Activated CD8-positive, alpha-beta memory T cell treated with anti-CD3 and anti-CD28 coated beads for 36 hours (primary cell): Measurements from ENCODE around the gene MAN2A1. TPM values are rescaled to one million over a fixed set of nuclear protein-coding genes. Genes with fewer than 3 reads are reported as not detected.

Experiments used
- CTCF ChIA-PET: fragments of 350-600 bp; sonication (Branson Sonifier 250); formaldehyde crosslinking; loops from one replicate; lab custom pipeline; 2021; ENCODE audit warnings: antibody characterized with exemption; lab: Charles Lee
- POLR2A ChIA-PET: fragments of 350-600 bp; sonication (Branson Sonifier 250); formaldehyde crosslinking; loops from one replicate; lab custom pipeline; 2021; ENCODE audit warnings: antibody characterized with exemption; lab: Charles Lee
- total RNA-seq, 2 experiments: library from RNA; stranded (reverse); gene quantifications; one replicate each; pipeline ENCODE4 v1.2.3, GENCODE V29; 2021

The MAN2A1 gene
- total RNA-seq, 2 experiments from 2014 or later: 26.6 to 26.9 TPM

DNA sequence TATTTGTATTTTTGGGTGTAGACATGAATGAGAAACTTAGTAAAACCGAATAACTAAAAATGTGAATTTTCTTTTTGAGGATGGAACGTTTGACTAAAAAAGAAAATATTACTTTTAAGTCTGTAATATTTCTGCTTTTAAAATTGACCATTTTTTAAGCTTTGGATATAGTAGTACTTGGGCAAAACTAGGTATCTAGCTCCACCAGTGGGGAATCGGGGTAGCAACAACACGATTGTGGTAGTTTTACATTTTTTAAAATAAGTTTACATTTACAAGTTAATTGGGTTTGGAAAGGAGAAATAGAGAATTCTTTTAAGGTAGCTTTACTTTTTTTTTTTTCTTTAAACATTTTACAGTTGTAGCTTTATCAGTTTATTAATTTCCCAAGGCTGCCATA is 154.4 kb downstream of the MAN2A1 start:
- POLR2A ChIA-PET: no interaction called here
- CTCF ChIA-PET: no interaction called here

DNA sequence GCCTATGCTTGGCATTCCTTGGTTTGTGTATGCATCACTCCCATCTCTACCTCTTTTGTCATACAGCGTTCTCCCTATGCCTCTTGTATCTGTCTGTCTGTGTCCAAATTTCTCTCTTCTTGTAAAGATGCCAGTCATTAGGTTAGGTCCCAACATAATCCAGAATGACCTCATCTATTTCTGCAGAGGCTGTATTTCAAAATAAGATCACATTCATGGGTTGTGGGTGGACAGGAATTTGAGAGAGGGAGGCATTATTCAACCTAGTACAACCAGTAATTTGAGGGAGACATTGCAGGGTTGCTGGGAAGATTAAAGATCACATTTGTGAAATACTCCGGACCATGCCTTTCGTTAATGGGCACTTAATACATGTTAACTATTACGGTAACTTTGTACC is 155.0 kb downstream of the MAN2A1 start:
- CTCF ChIA-PET: no interaction called here

DNA sequence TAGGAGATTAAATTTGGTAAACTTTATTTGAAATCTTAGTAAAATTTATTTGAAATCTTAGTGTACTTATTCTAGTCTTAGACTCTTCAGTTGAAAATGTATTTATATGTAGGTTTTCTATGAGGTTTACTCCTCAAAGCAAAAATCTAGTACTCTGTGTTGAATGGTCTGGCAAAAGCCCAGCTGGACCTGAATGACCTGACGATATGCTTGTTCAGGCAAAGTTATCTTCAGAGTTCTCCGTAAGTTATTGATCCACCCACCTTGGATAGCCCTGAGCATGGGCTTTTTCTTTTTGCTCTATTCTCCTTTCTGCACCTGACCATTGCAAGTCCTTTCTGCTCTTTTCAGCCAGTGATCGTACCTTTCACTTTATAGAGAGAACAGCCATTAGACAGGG is 158.4 kb downstream of the MAN2A1 start:
- ChIA-PET POLR2A (no interaction called here), CTCF (no interaction called here)

More for the DNA sequence above, 155.0 kb downstream of the MAN2A1 start:
- POLR2A ChIA-PET: no interaction called here

DNA sequence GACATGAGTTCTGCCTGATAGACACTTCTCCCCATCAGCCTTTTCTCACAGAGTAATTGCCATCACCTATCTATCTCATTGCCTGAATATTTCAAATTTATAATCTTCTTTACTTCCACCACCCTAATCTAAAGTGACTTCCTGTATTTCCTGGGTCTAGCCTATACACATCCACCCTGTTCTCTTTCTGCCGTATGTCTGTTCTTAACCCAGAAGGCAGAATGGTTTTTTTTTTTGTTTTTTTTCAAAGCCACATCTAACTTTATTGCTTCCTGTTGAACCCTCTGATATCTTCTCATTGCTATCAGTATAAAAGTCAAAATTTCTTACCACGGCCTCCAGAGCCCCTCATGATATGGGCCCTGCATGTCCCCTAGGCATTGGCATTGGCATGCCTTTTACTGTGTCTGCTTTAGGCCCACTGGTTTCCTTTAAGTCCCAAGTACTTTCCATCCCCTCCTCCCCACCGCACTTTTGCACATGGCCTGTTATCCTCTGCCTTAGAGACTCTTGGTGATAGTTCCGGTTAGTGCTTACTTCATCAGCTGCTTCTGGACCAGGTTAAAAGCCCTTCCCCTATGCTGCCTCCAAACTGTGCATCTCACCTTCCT is 159.9 kb downstream of the MAN2A1 start:
- CTCF ChIA-PET: no interaction called here
- POLR2A ChIA-PET: no interaction called here

DNA sequence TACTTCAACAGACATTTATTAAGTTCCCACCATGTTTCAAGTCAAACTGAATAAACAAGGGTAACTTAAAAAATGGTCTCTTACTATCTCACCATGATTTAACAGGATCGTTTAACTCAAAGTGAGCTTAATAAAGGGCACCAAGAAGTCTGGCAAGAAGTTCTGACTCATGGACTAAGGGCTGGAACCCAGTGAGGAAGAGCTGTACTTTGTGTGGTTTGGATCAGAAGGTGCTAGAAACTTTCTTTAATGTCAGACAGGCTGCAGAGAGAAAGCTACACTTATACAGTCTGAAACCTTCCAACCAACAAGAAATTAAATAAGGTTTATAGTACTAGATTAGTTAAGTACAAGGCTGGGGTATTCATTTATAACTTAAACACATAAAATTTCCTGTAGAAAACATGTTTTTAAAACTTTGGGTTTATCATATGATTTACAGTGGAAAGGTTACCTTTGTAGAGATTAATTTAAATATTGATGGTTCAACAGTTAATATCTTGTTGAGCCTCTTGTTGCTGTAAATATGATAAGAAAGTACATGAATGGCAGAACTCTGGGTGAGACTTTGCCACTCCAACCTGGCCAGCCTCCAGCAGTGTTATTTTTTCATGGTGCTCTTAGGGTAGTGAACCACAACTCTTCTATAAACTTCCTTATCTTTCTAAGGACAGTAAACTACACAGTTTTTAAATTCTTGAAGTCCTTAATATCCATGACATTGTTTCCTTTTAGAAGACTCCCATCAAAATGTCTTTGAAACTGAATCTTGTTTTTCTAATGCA is 162.8 kb downstream of the MAN2A1 start:
- CTCF ChIA-PET: no interaction called here
- POLR2A ChIA-PET: no interaction called here

DNA sequence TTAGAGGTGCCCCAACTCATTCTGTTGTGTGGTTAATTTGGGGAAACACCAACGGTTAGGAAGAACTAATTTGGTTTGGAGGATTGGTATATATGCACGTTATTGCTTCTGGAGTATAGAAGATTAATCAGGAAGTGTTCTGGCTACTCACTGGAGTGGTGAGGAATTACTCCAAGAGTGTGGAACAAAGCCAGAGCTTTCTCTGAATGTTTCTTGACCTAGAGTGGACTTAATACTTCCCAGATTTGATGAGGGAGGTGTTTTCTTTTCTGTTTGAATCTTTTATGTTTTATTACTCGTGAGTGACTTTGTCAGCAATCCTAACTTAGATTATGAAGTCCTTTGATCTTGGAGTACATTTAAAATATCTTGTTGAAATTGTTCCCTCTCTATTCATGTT is 163.7 kb downstream of the MAN2A1 start:
- ChIA-PET POLR2A (no interaction called here), CTCF (no interaction called here)

DNA sequence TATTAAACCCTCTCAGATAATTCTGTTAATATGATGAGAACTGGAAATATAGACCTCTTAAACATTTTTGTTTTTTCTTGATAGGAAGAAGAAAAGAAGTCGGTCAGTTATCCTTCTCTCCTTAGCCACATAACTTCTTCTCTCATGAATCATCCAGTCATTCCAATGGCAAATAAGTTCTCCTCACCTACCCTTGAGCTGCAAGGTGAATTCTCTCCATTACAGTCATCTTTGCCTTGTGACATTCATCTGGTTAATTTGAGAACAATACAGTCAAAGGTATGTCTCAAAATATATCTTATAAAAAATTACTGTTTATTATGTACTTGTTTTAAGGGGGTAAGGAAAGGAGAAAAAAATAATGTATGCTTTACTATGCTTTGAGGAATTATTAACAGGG is 165.3 kb downstream of the MAN2A1 start:
- ChIA-PET POLR2A (no interaction called here), CTCF (no interaction called here)

DNA sequence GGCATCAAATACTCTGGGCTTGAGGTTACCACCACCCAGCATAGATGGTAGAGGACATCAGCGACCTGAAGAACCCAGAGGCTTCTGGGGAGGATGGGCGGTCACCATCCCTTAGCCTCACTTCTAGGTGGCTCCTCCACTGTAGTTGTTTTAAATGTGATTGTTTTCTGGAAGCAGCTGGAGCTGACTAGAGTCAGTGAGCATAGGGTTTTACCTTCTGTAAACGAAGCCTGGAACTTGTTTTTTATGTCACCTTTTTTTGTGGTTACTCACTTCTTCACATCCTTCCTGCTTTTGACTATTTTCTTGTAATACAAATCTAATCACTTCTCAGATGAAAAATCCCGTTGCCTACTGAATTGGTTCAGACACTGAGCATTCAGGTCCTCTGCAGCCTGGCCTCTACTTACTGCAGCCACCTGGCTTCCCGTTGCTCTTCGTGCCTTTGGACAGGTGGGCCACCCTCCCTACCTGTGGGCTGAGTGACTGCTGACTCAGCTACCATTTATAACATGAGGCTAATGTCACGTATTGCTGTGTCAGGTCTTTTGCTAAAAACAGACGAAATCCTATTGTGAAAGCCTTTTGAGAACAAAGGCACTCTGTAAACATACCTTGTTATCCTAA is 167.8 kb downstream of the MAN2A1 start:
- ChIA-PET POLR2A (no interaction called here), CTCF (no interaction called here)

DNA sequence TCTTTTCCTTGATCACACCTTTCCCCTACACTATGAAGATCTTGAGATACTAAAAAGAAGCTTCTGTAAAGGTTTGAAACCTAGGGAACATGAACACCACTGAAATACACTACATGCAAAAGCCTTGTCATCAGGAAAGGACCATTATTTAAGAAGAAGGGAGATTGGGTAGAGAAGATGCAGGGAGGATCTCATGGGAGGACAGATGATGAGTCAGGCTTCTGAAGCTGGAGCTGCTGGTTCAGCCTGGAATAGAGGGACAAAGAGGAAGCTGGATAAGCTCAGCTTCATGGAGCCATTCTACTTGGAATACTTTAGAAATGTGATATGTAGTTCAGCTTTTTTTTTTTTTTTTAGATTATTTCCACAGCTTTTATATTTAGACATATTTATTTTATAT is 169.8 kb downstream of the MAN2A1 start:
- POLR2A ChIA-PET: no interaction called here

DNA sequence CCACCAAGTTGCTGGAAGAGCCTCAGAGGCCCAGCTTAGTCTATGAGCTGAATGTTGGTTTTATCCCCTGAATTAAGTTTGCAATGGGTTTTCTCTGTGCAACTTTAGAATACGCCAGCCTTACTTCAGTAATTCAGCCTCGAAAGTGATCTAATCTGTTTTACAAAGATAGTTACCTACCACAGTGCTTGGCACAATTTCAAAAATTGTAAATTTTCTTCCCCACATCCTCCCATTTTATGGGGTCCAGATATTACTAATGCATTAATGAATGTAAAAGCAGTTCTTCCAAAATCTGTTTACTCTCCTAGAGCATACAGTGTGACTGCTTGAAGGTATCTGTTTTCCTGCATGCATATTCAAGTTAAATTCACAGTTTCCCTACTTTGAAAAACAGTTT is 172.6 kb downstream of the MAN2A1 start:
- CTCF ChIA-PET: no interaction called here
- POLR2A ChIA-PET: no interaction called here

More for the DNA sequence above, 169.8 kb downstream of the MAN2A1 start:
- CTCF ChIA-PET: no interaction called here

DNA sequence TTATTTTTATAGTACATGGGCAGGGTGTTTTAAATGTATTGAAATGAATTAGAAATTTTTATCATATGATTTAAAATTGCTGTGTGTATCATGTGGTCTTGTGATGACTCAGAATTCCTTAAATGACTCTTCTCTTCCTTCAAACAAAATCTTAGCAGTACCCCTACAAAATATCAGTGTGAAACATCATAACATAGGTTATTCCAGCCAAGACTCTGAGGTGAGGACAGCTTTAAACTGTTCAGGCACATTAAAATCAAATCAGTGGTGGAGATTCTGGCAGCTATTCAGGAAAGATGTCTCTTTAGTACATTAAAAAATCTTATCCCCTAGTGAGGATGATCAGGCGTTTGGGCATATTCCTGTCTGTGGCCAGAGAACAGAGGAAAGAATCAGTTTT is 174.0 kb downstream of the MAN2A1 start:
- CTCF ChIA-PET: no interaction called here
- POLR2A ChIA-PET: no interaction called here

DNA sequence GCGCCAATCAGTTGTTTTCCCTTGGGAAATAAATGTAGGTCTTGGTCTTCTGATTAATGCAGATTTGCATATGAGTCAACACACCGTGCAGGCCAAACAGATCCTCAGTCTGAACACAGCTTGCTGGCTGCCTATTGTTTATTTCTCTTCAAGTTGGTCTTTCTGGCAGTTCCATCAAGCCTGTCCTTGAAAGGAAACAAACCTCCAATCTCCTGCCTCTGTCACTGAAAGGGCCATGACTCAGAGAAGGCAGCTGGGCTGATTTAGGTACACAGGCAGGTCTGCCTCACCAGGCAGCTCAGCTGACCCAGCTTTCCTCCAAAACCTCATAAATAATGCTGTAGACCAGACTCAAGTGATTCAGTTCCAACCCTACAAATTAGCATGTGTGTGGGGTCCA is 175.9 kb downstream of the MAN2A1 start:
- ChIA-PET POLR2A (no interaction called here), CTCF (no interaction called here)

DNA sequence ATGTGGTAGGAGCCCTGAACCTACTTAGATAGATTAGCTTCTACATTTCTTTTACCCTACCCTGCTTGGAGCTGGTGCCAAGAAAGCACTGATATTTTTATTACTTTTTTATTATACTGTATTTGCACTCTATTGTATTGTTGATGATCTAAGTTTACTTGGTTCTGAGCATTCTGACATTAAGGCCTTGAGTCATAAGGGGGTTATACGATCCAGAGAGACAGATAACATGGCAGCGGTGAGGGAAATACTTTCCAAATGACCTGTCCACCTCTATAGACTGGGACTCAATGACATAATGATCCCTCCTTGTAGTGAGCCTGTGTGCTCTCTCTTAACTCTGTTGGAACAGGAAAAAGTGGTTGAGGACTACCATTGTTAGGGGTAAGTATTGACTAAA is 176.3 kb downstream of the MAN2A1 start:
- ChIA-PET CTCF (no interaction called here), POLR2A (no interaction called here)

DNA sequence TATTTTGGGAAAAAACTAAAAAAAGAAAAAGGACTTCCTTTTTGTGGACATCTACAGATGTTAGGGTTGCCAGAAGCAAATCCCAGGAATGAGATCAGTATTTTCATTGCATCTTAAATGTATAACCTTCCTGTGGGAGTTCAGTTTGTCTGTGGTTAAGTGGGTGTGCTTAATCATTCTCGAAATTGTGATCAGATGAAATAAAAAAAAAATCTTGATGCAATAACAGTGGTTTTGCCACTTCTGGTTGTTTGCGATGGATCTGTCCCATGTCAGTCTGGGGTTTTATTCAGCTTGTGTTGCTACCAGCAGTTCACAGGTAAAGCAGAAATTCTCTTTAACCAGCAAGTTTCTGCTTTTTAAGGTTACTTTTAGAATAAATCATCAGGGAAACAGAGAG is 179.0 kb downstream of the MAN2A1 start:
- CTCF ChIA-PET: no interaction called here
- POLR2A ChIA-PET: no interaction called here

DNA sequence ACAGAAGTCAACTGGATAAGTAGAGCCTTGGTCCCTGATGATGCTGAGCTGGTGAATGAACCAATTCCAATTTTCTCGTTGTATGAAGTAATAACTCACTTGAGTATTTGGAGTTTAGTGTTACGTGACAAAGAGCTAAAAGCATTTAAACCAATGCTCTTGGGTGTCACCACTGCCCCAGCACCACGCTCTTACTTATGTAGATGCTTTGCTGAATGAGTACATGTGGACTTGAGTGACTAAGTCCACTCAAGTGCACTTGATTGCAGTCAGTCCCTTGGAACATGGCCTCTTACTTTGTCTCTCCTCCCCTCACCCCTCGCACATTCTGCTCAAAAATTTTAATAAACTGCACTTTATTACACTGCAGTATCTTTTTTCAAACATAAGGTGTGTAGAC is 184.0 kb downstream of the MAN2A1 start:
- ChIA-PET CTCF (no interaction called here), POLR2A (no interaction called here)

DNA sequence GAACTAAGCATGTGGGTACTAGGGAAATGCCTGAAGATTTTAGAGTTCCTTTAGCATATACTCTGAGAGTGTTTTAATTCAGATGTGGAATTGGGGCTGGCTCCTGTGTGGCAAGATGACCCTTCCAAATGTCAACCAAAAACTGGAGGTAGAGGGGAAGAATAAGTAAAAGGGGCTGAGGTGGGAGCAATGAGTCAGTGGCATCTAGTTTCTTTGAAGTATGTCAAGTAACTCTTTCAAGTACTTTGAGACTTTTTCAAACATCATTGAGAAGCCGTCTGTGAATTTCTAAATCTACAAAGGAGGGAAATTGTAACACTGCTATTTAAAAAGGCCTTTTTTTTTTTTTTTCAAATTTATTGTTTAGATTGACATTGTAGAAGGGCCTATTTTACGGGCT is 184.4 kb downstream of the MAN2A1 start:
- ChIA-PET CTCF (no interaction called here), POLR2A (no interaction called here)

DNA sequence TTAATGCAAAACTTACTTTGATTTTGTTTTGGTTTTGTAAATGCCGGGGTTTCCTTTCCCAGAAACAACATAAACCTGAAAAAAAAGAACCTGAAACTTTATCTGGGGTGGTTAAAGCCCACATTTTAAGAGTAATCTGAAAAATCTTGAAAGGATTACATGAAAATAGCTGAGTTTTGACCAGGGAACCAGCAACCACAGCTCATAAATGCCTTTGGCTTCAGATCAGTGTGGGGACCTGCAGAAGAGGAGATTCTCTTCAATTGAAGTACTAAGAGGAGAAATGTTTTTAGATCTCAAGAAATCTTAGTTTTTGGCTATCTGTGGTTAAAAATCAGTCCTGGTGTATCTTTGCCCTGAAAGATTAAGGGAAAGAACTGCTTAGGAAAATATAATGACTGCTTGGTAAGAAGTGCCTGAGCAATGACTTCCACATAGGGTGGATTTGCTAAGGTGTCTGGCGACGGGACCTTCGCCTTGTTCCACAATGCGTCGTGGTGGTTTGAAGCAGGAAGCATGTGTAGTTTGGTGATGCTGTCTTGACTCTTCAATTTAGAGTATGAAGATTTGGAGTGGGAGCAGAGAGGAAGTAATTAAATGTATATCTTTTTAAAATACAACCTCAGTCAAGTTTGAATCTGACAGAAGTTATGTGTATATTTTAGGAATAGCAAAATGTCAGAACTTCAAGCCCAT is 186.5 kb downstream of the MAN2A1 start:
- CTCF ChIA-PET: no interaction called here
- POLR2A ChIA-PET: no interaction called here

DNA sequence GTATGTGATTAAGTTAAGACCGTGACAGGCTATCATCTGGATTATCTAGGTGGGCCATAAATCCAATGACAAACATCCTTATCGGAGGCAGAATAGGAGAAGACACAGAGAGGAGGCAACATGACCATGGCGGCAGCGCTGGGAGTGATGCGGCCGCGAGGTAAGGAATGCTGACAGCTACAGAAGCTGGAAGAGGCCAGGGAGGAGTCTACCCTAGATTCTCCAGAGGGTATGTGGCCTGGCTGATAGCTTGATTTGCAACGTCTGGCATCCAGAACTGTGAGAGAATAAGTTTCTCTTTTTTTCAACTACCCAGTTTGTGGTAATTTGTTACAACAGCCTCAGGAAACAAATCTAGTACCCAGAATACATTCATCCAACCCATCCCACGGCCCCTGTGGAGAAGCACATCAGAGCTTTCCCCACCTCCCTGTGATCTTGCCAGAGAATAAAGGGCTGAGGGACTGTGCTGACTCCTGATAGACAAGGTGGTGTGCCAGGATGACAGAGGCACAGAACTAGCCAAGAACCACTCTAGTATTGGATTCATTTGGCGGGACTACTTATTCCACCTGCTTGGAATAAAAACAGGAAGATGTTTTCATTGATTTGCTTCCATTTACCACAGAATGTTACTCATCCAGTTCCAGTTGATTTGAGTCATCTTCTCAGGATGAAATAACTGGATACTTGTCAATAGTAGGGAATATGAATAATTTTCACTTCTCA is 187.4 kb downstream of the MAN2A1 start:
- CTCF ChIA-PET: no interaction called here
- POLR2A ChIA-PET: no interaction called here

DNA sequence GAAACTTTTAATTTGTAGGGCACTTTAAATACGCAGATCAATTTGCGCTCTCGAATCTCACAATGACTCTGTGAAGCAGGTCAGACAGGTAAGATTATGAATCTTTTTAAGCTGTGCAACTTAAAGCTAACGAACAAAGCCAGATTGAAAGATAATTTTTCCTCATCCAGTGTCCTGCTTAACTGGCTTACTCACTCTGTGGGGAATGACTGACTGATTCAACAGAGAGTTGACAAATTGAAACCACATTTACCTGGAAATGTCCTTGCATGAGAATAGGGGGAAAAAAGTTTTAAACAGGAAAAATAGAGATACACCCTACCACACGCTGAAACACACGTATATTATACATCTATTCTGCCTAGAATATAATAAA is 187.9 kb downstream of the MAN2A1 start:
- ChIA-PET POLR2A (no interaction called here), CTCF (no interaction called here)

DNA sequence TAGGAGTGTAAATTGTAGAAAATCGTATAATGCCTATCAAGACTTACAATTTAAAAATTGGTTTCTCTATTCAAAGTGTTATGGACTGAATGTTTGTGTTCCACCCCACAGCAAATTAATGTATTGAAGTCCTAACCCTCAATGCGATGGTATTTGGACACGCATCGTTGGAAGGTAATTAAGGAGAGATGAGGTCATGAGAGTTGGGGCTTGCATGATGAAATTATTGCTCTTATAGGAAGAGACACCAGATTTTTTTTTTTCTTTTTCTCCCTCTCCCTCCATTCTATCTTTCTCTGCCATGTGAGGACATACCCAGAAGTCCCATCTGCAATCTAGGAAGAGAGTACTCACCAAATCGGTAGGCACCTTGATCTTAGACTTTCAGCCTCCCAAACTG is 189.2 kb downstream of the MAN2A1 start:
- POLR2A ChIA-PET: no interaction called here
- CTCF ChIA-PET: no interaction called here
